Measurements from ENCODE around the gene AMZ1. TPM values are rescaled to one million over a fixed set of nuclear protein-coding genes. Genes with fewer than 3 reads are reported as not detected.

Gene AMZ1
- total RNA-seq, 1 experiment from 2014 or later = 0.74 TPM

DNA sequence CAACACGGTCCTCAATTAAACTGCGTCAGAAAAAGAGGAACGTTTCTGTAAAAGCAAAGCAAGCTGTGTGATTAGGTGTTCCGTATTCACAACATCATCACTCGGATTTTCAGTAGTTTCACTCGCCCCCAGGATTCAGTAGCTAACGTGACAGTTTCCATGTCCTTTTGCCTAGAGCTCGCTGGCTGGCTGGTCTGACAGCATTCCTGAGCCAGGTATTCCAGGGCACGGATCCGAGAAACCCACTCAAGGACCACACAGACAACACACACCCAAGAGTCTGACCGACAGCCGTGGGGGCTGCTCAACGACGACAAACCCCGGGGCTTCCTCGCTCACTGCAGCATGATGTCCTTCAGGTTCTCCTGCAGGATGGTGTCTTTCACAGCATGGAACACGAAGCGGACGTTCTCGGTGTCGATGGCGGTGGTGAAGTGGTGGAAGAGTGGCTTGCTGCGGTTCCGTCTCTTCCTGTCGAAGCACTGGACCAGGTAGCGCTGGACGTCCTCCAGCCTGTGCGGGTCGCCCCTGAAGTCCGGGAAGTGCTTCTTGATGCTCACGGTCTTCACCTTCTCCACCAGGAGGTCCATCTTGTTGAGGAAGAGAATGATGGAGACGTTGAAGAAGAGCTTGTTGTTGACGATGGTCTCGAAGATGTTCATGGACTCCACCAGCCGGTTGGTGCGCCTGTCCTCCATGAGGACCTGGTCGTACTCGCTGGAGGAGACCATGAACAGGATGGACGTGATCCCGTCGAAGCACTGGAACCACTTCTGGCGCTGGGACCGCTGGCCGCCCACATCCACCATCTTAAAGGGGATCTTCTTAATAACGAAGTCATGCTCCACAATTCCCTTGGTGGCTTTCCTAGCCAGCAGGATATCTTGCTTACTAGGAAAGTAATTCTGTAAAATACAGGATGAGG, 43.1 kb downstream of the AMZ1 start:
- Histone ChIP-seq H4K20me1 (ENCODE audit: control insufficient read depth, insufficient read depth, insufficient read length) (no peaks in the 10 kb centered on the region), H2BK120ac (ENCODE audit: low read depth, low read length, poor library complexity, severe bottlenecking) (no peak overlapping the region), H3T11ph (ENCODE audit: low read length) (no peak overlapping the region), H3K4me1 (ENCODE audit: insufficient read depth, low read length) (no peaks in the 10 kb centered on the region; the same call in 1 of the 2 replicates), H2AFZ (ENCODE audit: low read length) (no peak overlapping the region), H3K18ac (ENCODE audit: insufficient read length, low read depth, low read length) (no peak overlapping the region), H3K9ac (ENCODE audit: extremely low read depth, insufficient read length, low read length) (no peak overlapping the region), H2BK12ac (ENCODE audit: insufficient read length, low read depth, low read length) (no peak overlapping the region), H3K27me3 (ENCODE audit: insufficient read depth, low read length) (no peaks in the 10 kb centered on the region), H3K9me3 (ENCODE audit: control insufficient read depth, low read depth, low read length) (no peaks in the 10 kb centered on the region), H3K27ac (ENCODE audit: insufficient read length, low read depth, low read length) (no peak overlapping the region), H3K23me2 (ENCODE audit: insufficient read length, low read depth, low read length, poor library complexity, severe bottlenecking) (no peaks in the 10 kb centered on the region), H3K56ac (ENCODE audit: insufficient read length, low read depth, low read length) (no peak overlapping the region), H3K79me1 (ENCODE audit: insufficient read depth, low read depth, low read length, poor library complexity, severe bottlenecking) (peaks cover 3% of the 10 kb centered on the region), H3K4ac (ENCODE audit: low read depth, low read length) (no peak overlapping the region), H4K8ac (replicated peaks; ENCODE audit: insufficient read length, low read depth, low read length) (no peak overlapping the region), H2AK5ac (ENCODE audit: insufficient read length, low read length) (no peak overlapping the region), H4K5ac (ENCODE audit: insufficient read length, low read depth, low read length) (no peak overlapping the region), H3K14ac (ENCODE audit: insufficient read depth, low read length) (no peak overlapping the region), H2BK20ac (ENCODE audit: low read depth, low read length, poor library complexity, severe bottlenecking) (no peak overlapping the region), H2BK15ac (ENCODE audit: low read depth, low read length) (no peak overlapping the region), H3K79me2 (ENCODE audit: insufficient read depth, low read length) (no peaks in the 10 kb centered on the region; the same call in 1 of the 2 replicates), H2BK5ac (ENCODE audit: insufficient read length, low read length) (no peak overlapping the region), H4K91ac (ENCODE audit: insufficient read length, low read depth, low read length) (no peak overlapping the region), H3K4me2 (ENCODE audit: insufficient read depth, insufficient read length, low read length) (no peak overlapping the region), H3K23ac (ENCODE audit: insufficient read length, low read depth, low read length) (no peak overlapping the region)
- DNase-seq = peak; percentile 20
- peak overlapping the region in 1 of 3 experiments; percentile 45; a peak in 1 of 7 replicates for H3K27ac Mint-ChIP-seq
- H3K36me3 Mint-ChIP-seq (ENCODE audit: insufficient read depth in 1 of 3, low read depth in 3 of 3) = peaks cover 36 to 54% (median 51%) of the 10 kb centered on the region in 3 experiments; a peak in 6 of 7 replicates
- peaks cover 17 to 20% of the 10 kb centered on the region in 2 experiments for H3K4me1 Mint-ChIP-seq
- TF ChIP-seq CTCF (conservative IDR thresholded peaks at IDR 0.05) = no peak
- no peaks in the 10 kb centered on the region for H3K9me3 Mint-ChIP-seq
- WGBS (ENCODE audit: extremely low coverage, insufficient read length, low lambda C conversion rate) = no CpG with 5 or more reads among the region's 45 CpGs
- H3K4me3 Mint-ChIP-seq = no peak overlapping the region
- no peaks in the 10 kb centered on the region for H3K27me3 Mint-ChIP-seq (ENCODE audit: low read depth)

Measured in H9 (cell line).